NCI-H524 (cell line): ENCODE results near the gene MTA2.
"Not testable (repeated sequence)": the region's sequence is repeated elsewhere in the genome, so short reads cannot be mapped to it uniquely, and the experiment has no call there.

Experiments used
- DNase-seq, 2 experiments: peaks; one replicate each; lab custom pipeline; 2025; lab: John Stamatoyannopoulos, UW

Gene MTA2

DNA sequence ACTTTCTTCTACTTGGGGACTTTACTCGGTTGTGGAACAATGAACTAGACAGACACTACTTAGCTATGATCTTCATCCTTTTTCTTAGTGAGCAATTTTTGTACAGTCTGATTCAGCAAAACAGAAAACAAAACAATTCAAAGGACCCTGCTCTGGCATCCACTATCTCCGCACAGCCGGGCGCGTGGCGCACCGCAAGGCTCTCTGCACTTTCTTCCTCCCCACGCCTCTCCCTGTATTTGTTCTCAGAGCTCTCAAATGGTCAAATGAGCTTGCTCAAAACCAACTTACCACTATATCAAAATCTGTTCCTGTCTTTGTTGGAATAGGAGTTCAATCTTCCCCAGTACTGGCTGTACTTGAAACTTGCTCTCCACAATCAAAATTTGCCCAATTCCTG is 35.4 kb downstream of the MTA2 start:
- DNase-seq = no peak

DNA sequence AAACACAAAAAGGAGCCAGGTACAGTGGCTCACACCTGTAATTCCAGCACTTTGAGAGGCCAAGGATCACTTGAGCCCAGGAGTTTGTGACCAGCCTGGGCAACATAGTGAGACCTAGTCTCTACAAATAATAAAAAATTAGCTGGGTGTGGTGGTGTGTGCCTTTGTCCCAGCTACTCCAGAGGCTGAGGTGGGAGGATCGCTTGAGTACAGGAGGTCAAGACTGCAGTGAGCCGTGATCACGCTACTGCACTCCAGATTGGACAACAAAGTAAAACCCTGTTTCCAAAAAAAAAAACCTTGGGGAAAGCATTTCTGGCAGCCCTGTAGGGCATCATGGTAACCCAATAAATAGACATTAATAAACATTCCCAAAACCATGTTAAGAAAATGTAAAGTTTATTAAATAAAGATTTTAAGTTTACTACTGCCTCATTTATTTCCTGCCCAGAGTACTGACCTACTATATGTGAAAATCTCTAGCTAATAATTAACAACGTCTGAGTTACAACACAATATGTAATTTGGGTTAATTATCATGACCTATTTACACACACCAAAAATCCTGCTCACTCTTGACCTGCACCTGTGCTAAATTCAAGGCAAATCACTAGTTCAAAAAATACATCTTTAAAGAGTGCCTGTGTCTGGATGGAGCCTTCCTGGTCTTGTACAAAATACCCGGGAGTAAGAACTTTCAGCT is 36.4 kb downstream of the MTA2 start:
- no peak for DNase-seq

DNA sequence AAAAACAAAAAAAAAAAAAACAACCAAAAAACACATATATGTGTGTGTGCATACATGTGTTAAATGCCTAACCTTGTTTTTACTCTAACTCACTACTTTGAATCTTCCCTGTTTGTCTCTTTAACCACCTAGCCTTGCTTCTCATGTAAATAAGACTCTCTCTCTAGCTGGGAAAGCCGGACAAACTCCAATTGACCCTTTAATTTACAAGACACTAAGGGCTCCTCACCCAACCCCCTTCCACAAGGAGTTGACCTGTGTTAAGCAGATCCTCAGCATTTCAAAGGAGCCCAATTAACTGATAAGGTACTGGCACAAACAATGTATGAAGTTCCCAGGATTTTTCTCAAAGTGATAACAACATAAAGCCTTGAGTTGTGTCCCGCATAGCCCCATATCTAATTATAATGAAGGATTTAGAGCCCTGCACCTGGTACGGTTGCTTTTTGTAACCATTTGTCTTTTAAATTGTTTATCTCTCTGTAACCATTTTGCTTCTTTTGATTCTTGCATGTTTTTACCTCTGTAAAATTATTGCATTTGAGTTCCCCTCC is 39.9 kb downstream of the MTA2 start:
- not testable (repeated sequence) for DNase-seq

DNA sequence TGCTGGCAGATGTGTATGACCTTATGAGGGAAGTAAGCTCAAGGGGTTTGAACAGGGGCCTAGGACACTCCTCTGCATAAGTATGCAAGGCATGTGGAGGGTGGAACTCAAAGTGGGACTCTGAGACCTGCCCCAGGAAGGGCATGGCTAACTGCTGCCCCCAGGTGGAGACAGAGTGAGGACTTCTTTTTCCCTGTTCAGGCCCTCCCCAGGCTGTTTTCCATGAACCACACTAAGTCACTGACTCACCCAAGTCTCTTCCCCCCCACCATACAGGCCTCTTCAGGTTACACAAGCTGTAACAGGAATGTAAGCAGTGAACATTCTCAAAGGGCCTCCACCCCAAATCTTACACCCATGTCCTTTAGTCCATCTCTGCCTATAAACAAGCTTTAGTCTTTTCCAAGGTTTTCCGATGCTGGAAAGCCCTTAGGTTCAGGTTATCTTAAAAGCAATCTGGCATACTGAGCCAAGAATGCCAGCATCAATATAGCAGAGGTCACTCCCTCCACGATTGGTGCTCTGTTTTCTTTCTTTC is 41.0 kb downstream of the MTA2 start:
- DNase-seq = peak; percentile 29 to 70

DNA sequence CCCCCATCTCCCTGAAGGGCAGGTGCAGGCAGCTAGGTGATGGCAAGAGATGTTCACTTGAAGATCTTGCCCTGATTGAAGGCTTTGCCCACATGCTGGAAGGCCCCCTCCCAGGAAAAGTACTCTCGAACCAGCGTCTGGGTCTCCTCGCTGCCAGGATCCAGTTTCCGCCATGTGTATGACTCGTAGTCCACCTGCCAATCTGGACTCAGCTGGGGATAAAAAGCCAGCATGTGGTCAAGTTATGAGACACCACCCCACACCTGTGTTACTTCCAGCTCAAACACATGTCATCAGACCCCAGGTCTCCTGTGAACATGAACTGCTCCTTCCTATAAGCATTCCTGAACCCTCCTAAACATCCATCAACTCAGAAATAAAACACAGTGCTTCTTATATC is 42.0 kb downstream of the MTA2 start:
- not testable (repeated sequence) for DNase-seq

DNA sequence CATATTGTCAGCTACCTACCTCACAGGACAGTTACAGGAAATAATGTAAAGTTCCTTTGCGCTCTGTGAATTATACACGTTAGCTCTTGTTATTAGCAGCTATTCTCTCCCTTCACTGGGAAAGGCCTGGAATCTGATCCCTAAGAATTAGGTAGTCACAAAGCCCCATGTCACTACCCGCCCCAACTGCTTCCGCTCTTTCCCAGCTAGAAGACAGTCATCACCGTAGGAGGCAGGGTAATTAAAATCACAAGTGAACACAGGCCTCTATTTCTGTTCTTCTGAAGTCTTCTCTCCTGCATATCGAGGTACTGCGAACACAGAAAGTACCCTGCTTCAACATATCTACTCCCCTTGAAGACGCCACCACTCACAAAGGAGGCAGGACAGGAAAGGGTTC is 42.5 kb downstream of the MTA2 start:
- no peak for DNase-seq

DNA sequence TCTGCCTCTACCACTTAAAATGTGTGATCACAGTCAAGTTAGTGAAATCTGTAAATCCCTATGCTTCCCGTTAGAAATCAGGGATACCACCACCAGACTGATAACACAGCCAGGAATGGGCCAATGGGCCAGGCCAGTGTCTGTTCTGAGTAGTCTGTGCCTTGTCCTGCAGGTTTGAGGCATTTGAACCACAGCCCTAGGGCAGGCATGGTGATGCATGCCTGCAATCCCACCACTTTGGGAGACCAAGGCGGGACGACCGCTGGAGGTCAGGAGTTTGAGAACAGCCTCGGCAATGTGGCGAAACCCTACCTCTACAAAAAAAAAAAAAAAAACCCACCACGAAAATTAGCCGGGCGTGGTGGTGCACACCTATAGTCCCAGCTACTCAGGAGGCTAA is 43.0 kb downstream of the MTA2 start:
- DNase-seq = no peak

DNA sequence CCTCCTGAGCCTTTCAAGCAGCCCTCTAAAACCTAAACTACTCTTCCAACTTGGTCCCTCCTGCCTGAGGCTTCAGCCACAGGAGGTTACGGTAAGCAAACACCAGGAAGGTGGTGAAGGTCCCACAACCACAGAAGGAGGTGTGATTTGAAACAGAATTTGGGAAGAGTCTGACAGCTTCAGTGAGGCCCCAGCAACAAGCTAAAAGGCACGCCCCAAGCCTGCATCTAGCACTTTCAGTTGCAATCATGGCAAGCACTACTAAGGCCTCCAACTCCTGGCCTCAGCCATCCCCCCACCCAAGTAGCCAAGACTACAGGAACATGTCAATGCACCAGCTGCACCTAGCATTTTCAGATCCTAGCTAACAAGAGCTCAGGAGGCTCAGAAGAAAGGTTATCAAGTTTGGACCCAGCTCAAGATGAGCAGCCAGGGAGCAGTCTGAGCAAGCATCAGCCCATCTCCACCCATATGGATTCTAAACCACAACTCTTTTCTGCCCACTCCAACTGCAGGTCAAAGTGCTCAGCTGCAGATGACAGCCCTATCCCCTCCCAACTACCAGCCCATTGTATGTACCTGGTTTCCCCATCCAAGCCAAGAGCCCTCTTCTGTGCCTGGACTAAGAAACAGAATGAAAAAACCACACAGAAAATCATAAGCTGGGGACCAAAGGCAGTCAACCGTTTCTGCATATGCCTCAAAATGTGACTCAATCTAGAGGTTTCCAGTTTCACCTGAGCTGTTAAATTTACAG is 44.6 kb downstream of the MTA2 start:
- no peak for DNase-seq

DNA sequence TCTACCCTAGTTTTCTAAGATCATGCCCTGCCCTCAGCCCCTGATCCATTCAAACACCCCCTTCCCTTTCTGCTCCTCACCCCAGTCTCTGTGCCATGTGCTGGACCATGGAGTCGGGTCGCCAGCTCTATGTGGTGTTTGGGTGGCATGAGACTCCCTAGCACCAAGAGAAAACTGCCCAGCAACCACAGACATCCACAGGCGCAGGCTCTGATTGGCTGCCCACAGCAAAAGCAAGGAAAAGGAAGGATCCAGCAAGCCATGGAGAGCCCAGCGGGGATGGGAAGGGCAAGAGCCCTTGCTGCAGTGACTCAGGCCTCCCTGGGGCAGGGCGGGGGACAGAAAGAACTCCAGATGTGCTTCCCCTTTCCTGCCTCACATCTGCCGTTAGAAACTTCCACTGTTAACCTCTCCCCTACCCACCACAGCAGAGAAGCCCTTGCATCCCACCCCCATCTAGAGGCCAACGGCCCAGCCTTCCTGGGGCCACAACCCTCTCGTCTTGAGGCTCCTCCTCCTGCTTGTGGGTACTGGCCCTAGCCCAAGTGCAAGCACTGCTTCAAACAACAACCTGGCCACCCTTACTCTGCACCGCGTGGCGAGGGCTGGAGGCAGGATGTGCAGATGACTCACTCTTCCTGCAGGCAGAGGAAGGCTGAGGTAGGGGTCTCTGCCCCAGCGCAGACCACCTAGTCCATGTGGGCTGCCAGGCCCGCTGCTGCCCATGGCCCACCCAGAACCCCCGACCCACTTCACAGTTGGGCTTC is 45.4 kb downstream of the MTA2 start:
- peak in 1 of 2 experiments; percentile 69 for DNase-seq

DNA sequence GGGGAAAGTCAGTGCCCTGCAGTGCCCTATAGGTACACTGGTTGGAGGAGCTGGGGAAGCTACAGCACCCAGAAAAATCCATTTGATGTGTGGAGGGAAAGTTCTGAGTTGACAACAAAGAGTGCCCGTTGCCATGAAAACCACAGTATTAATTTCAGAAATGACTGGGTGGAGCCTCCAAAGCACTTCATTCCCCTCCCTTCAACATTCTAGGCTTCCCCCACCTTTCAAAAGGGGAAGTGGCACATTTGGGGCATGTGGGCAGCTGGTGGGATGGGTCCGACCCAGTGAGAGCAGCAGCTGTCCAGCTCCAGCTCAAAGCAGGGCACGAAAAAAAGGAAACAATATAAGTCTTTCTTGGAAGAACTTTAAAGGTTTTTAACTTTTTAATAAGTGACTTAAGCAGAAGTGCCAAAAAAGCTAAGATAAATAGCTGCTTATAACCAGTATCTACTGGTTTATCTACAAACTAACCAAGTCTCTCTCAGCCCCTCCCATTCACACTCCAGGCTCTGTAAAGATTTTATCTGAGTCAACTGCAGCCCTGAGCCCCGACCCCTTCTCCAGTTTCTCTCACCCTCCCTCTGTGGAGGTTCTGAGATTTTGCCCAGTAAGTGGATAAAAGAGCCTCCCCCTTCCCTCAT is 46.1 kb downstream of the MTA2 start:
- DNase-seq = peak in 1 of 2 experiments; percentile 39

DNA sequence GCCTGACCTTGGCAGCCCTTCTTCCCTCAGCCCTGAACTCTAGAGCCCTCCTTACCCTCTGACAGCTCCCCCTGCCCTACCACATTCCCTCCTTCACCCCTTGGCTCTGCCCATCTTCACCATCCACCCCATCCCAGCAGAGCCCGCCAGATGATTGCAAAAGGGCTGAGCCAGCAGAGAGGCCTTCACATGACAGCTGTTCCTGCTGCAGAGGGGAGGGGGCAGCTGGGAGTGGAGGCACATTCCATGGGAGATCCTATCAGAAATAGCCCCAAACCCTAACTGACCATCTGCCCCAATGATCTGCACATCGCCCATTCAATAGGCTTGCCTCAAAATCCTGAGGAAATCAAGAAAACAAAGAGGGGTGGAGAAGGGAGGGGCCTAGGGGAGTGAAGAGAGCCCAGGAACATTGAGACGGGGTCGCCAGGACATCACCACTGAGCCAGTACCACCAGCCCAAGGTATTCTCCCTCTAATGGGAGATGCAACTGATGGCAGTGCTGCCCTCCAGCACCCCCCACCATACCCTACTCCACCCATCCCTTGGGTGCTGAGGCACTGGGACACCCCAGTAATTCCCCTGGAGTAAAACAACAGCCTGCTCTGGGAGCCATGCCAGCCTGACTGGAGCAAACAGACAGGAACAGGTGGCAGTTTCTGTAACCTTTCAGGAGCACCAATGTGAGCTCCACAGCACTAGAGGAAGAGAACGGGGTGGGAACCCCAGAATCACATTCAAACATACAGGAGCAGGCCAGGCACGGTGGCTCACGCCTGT is 47.1 kb downstream of the MTA2 start:
- DNase-seq = peak; percentile 61 to 66

DNA sequence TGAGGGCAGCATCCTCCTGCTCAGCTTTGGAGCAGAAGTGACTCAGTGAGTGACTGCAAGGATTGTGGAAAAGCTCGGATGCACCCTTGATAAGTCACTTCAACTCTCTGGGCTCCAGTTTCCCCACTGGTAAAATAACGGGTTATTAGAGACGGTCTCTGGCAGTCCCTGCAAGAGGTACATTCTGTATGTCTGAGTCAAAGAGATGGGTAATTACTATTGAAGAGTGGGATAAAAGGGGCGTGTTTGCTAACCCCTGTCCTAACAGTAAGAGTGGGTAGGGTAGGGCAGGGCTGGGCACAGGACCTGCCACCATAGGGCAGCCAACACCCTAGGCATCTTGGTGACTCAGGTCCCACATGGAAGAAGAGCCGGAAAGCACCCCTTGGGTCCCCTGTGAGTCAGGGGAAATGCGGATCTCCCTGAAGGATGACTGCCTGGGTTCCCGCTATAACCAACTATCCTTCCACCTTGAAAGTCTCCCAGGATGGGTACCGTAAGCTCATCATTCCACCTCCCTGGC is 47.8 kb downstream of the MTA2 start:
- no peak for DNase-seq

DNA sequence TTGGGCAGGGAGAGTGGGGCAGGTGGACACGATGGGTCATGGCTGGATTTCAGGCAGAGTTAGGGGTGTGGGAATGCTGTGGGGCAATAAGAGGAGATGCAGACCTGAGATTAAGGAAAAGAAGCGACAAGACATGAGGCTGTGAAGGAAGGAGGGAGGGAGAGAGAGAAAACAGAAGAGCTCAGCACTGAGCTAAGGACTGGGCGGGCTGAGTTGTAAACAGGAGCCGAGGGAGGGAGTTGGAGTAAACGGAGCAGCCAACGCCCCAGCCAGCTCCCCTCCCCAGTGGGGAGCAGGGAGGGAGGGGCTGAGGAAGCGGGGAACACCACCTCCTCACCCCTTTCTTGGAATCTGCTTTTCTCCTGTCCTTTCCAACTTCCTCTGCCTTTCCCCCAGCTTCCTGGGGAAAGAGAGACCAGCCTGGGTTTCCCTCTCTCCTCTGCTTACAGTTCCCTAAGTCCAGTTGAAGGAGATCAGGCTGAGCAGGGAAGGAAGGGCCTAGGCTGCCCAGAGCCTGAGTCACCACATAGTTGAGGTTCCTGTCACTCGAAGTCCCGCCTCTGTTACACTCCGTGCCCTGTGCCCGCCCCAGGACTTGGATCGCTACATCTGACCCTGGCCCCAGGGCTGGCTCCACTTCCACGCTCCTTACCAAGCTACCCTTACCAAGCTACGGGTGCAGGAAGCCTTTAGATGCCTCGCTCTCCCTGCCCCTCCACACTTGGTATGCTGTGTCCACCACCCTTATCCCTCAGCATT is 48.4 kb downstream of the MTA2 start:
- peak in 1 of 2 experiments; percentile 16 for DNase-seq

DNA sequence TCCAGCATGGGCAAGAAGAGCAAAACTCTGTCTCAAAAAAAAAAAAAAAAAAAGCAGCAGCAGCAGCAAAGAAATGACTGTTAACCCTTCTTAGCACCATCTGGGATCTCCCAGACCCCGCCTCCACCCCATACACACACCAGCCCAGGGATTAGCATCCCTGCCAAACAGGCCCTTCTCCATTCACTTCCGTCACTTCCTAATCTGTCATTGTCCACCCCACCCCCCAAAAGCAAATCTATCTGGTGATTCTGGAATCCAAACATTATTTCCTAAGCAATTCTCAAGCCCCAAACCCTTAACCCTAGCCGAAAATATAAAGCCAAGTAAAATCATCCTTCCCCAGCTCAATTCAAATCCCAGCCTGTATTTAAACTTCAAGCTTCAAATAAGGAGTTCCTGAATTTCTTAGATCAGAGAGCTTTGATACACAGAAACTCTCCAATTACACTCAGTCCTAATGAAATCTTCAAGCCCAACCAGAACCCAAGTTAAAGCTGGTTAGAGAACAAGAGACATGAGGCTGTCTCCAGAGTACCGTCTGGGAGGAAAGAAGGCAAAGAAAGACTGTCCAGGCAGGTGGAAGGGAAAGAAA is 49.1 kb downstream of the MTA2 start:
- peak; percentile 68 to 88 for DNase-seq

DNA sequence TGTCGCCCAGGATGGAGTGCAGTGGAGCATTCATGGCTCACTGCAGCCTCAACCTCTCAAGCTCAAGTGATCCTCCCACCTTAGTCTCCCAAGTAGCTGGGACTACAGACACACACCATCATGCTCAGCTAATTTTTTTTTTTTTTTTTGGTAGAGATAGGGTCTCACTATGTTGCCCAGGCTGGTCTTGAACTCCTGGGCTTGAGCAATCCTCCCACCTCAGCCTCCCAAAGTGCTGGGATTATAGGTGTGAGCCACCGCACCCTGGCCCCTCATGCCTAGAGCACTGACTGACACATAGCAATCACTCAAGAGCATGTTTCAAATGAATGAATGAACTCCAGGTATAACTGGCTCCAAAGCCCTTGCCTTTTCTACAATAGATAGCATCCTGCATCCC is 51.2 kb downstream of the MTA2 start:
- not testable (repeated sequence) for DNase-seq

DNA sequence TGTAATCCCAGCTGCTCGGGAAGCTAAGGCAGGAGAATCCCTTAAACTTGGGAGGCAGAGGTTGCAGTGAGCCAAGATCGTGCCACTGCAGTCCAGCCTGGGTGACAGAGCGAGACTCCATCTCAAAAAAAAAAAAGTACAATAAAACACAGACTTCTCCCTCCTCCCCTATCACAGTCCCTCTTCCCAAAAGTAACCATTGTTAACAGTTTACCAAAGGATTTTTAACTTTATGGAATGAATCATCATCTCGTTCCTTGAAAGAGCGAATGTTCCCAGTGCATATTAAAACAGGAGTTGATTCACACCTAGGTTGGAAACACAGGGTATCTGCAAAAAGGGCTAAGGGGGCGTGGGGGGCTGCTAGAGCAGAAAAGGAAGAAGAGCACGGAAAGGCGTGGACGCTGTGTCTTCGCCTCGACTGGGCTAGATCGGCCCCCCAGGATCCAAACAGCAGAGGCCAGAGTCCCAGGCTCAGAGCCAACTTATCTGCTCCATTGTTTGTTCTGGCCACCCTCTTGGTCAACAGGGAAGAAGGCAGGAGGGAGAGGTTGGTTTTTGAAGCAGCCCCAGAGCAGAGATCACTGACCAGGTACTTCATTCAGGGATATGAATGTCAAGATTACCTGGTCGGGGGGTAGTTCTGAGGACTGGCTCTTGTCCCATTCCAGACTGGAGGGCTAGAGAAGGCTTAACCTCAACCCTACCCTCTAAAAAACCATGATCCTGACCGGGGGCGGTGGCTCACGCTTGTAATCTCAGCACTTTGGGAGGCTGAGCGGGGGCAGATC is 52.9 kb downstream of the MTA2 start:
- no peak for DNase-seq

DNA sequence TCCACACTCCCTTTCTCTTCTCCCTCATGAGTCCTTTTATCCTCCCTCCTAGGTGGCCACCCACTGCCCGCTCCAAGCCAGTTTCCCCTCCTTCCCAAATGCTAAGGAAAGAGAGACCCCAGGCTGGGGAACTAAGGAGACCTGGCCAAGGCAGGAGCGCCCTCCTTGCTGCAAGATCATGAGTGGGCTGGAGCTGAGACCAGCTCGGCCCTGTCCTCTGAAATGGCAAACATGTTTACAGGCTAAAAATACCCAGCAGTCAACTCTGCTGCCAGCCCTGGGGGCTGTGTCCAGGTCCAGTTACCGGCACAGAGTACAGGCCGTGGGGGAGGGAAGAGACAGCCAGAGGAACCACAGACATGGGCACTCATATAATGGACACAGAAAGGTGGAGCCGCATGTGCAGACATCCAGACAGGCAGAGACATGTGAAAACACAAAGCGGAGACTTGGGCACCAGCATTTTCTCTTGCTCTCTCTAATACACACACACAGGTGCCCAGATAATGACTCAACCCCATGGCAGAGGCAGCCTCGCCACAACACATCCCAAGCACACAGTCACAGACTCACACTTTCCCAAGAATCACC is 53.9 kb downstream of the MTA2 start:
- no peak for DNase-seq

DNA sequence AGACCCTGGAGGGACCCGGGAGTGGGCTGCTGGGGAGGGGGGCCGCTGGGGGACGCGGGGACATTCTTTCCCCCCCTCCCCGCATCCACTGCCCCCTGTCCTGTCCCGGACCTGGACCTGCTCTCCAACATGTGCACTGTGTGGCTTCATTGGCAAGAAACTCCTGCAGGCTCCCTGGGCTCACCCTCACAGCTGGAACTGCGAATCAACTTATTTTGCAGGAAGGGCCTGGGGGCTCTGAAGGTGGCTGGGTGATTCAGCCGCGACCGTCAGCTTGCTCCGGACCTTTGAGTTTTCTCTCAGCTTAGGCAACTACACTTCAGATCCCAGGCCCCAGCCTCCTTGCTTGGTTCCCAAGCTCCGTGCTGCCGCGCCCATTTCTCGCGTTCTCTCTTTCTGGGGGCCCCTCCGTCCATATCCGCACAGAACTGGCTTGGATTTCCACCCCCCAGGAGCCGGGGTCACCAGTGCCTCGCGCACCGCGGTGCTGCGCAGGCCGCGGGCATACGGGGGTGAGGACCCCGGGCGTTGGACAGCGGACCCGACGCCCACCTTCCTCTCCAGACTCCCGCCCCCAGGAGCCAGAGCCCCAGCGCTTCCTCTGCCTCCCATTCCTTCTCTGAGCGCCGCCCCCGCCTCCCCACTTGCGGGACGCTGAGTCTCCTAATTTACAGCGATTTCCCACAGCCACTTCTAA is 54.6 kb downstream of the MTA2 start:
- DNase-seq = peak in 1 of 2 experiments; percentile 8
